T-cell (primary cell): ENCODE data around the gene LRP2. TPM values are rescaled to one million over a fixed set of nuclear protein-coding genes. Genes with fewer than 3 reads are reported as not detected.
"Not testable (repeated sequence)": the region's sequence is repeated elsewhere in the genome, so short reads cannot be mapped to it uniquely, and the experiment has no call there.

Source experiments
- ATAC-seq, 4 experiments: fragments of 200-7000 bp in 3 of 4; fragments of 150-1000 bp in 1 of 4; cut with Tn5 transposase; replicated peaks in 1 of 4; 1 replicate in 3 of 4; 2 replicates in 1 of 4; pipeline ENCODE4 v1.10.0; 2021; ENCODE audit warnings: moderate library complexity in 3 of 4, mild to moderate bottlenecking in 2 of 4, moderate number of reproducible peaks in 1 of 4
- CTCF ChIA-PET, 2 donors: fragments of 300-600 bp; sonication (Branson Sonifier 250); formaldehyde crosslinking; loops; one replicate each; lab custom pipeline; 2022; ENCODE audit warnings: antibody characterized with exemption in 2 of 2; lab: Charles Lee
- POLR2A ChIA-PET, 2 donors: fragments of 300-600 bp; sonication (Branson Sonifier 250); formaldehyde crosslinking; loops; one replicate each; lab custom pipeline; 2022; ENCODE audit warnings: antibody characterized with exemption in 2 of 2; lab: Charles Lee
- DNase-seq, 35 experiments: peaks; one replicate each; pipeline versions ENCODE4 v3.0.0 to v3.0.0-alpha.2; 2013 to 2023
- H3K27ac ChIP-seq: one replicate; pipeline ENCODE4 v1.5.1; 2013; ENCODE audit warnings: low read length
- H3K27me3 ChIP-seq, 2 experiments: replicated peaks in 1 of 2; 1 replicate in 1 of 2; 2 replicates in 1 of 2; pipeline versions ENCODE4 v1.6.1 to v1.7.0; 2013; ENCODE audit warnings: low read length in 1 of 2, mixed read lengths in 1 of 2; ENCODE audit not compliant: control insufficient read depth in 2 of 2, insufficient read depth in 2 of 2; ENCODE audit errors: extremely low read depth in 1 of 2
- H3K36me3 ChIP-seq, 2 donors: 1 replicate in 1 of 2; 2 replicates in 1 of 2; pipeline versions ENCODE4 v1.6.1 to v1.7.0; 2013; ENCODE audit warnings: low read length in 1 of 2; ENCODE audit not compliant: control insufficient read depth in 2 of 2, insufficient read depth in 1 of 2; ENCODE audit errors: extremely low read depth in 1 of 2
- H3K4me1 ChIP-seq, 2 experiments: 1 replicate in 1 of 2; 2 replicates in 1 of 2; pipeline versions ENCODE4 v1.6.1 to v1.7.0; 2013; ENCODE audit warnings: low read length in 2 of 2, mixed read lengths in 1 of 2; ENCODE audit not compliant: insufficient read depth in 2 of 2, control insufficient read depth in 1 of 2; ENCODE audit errors: extremely low read depth in 1 of 2
- H3K4me3 ChIP-seq, 2 donors: 1 replicate in 1 of 2; 2 replicates in 1 of 2; pipeline versions ENCODE4 v1.5.1 to v1.7.0; 2013; ENCODE audit warnings: mild to moderate bottlenecking in 2 of 2, low read length in 1 of 2, moderate library complexity in 1 of 2; ENCODE audit not compliant: control insufficient read depth in 1 of 2; ENCODE audit errors: extremely low read depth in 1 of 2
- H3K9me3 ChIP-seq: 2 replicates; pipeline ENCODE4 v1.7.0; 2013
- H3K27ac Mint-ChIP-seq, 2 donors: one replicate each; pipeline ENCODE4 v1.8.0; 2020 to 2021; ENCODE audit warnings: mild to moderate bottlenecking in 2 of 2, mixed read lengths in 2 of 2
- H3K27me3 Mint-ChIP-seq, 2 donors: one replicate each; pipeline ENCODE4 v1.8.0; 2021 to 2022; ENCODE audit warnings: mixed read lengths in 2 of 2
- H3K36me3 Mint-ChIP-seq: one replicate; pipeline ENCODE4 v1.8.0; 2021; ENCODE audit warnings: mixed read lengths
- H3K4me1 Mint-ChIP-seq, 3 donors: one replicate each; pipeline ENCODE4 v1.8.0; 2020 to 2022; ENCODE audit warnings: mixed read lengths in 3 of 3, mild to moderate bottlenecking in 1 of 3
- H3K4me3 Mint-ChIP-seq, 3 donors: one replicate each; pipeline ENCODE4 v1.8.0; 2020 to 2022; ENCODE audit warnings: mild to moderate bottlenecking in 3 of 3, mixed read lengths in 3 of 3, moderate library complexity in 3 of 3
- H3K9me3 Mint-ChIP-seq, 3 donors: one replicate each; pipeline ENCODE4 v1.8.0; 2020 to 2022; ENCODE audit warnings: mixed read lengths in 3 of 3
- WGBS: methylation state at CpG from one replicate; pipeline ENCODE4 v1.1.5; 2013; ENCODE audit warnings: missing lambda C conversion rate; ENCODE audit not compliant: insufficient coverage; 5-methylcytosine and 5-hydroxymethylcytosine counted together
- total RNA-seq, 35 experiments: library from RNA in 6 of 35; stranded (reverse) in 6 of 35; fragments of 120-200 nt in 1 of 35; gene quantifications; one replicate each; pipeline versions ENCODE4 v1.2.1 to v1.2.4 and lab custom pipeline; 2013 to 2026

LRP2 gene
- total RNA-seq, 5 donors from 2014 or later (not counting 1 experiment from before 2014, with no cell fraction given) = 0.03 TPM; not detected in 4

GRCh38 chr2:169308349-169308748 lies 54.0 kb downstream of the LRP2 start:
- H3K36me3 ChIP-seq, H3K27ac Mint-ChIP-seq, H3K4me3 Mint-ChIP-seq, POLR2A ChIA-PET, H3K27ac ChIP-seq, DNase-seq, H3K4me1 ChIP-seq, ATAC-seq, H3K9me3 Mint-ChIP-seq, H3K27me3 ChIP-seq, H3K4me3 ChIP-seq, H3K36me3 Mint-ChIP-seq, CTCF ChIA-PET, H3K9me3 ChIP-seq, H3K4me1 Mint-ChIP-seq: not testable (repeated sequence)
- H3K27me3 Mint-ChIP-seq = peaks cover 11 to 13% of the 10 kb centered on the region in 2 donors
- 82% methylated on average over 3 of the region's 5 CpGs for WGBS

- DNase-seq, H3K4me1 ChIP-seq, H3K27me3 Mint-ChIP-seq, H3K27ac Mint-ChIP-seq, H3K9me3 Mint-ChIP-seq, H3K4me1 Mint-ChIP-seq, H3K4me3 Mint-ChIP-seq, CTCF ChIA-PET, H3K27me3 ChIP-seq, H3K9me3 ChIP-seq, H3K4me3 ChIP-seq, H3K36me3 Mint-ChIP-seq, POLR2A ChIA-PET, H3K27ac ChIP-seq, H3K36me3 ChIP-seq, ATAC-seq: not testable (repeated sequence)
- WGBS = no CpG with 5 or more reads among the region's 4 CpGs
Measured at GRCh38 chr2:169304689-169305088, 57.6 kb downstream of the LRP2 start.

GRCh38 chr2:169303579-169304305 lies 58.6 kb downstream of the LRP2 start:
- Histone ChIP-seq H3K27ac (no peak overlapping the region), H3K36me3 (no peaks in the 10 kb centered on the region), H3K4me1 (no peaks in the 10 kb centered on the region), H3K9me3 (no peaks in the 10 kb centered on the region), H3K27me3 (no peaks in the 10 kb centered on the region), H3K4me3 (no peak overlapping the region)
- ChIA-PET POLR2A (interaction anchor here in 1 of 2 donors (0.6 kb wide), 2 partner anchors 16 to 142 kb away, joined by 4 to 5 read pairs; no protein-coding TSS in a partner anchor), CTCF (interaction anchor here in 1 of 2 donors (0.7 kb wide), 1 partner anchor 1521 kb away, joined by 3 read pairs; no protein-coding TSS in a partner anchor)
- no peak for DNase-seq
- Mint-ChIP-seq H3K27me3 (peaks cover 5 to 8% of the 10 kb centered on the region in 2 donors), H3K27ac (no peak overlapping the region), H3K4me3 (no peak overlapping the region), H3K9me3 (no peaks in the 10 kb centered on the region), H3K36me3 (no peaks in the 10 kb centered on the region), H3K4me1 (no peaks in the 10 kb centered on the region)
- no CpG with 5 or more reads among the region's 4 CpGs for WGBS
- no peak for ATAC-seq

- no peak overlapping the region for H3K4me3 ChIP-seq
- Mint-ChIP-seq H3K4me1 (no peaks in the 10 kb centered on the region), H3K9me3 (no peaks in the 10 kb centered on the region), H3K4me3 (no peak overlapping the region), H3K27ac (no peak overlapping the region), H3K27me3 (peaks cover 9 to 13% of the 10 kb centered on the region in 2 donors), H3K36me3 (no peaks in the 10 kb centered on the region)
- no peak overlapping the region for H3K27ac ChIP-seq
- ATAC-seq = no peak
- no peaks in the 10 kb centered on the region for H3K4me1 ChIP-seq
- no peak for DNase-seq
- H3K36me3 ChIP-seq = no peaks in the 10 kb centered on the region
- H3K27me3 ChIP-seq = no peaks in the 10 kb centered on the region
- 45% methylated on average over 2 of the region's 4 CpGs for WGBS
- no peaks in the 10 kb centered on the region for H3K9me3 ChIP-seq
- CTCF ChIA-PET = no interaction called here
- POLR2A ChIA-PET = no interaction called here
Measured at GRCh38 chr2:169302364-169302763, 60.0 kb downstream of the LRP2 start.

GRCh38 chr2:169301596-169302335 lies 60.6 kb downstream of the LRP2 start:
- no peak overlapping the region for H3K4me3 ChIP-seq
- no peaks in the 10 kb centered on the region for H3K9me3 ChIP-seq
- ChIA-PET CTCF (no interaction called here), POLR2A (no interaction called here)
- Mint-ChIP-seq H3K4me1 (no peaks in the 10 kb centered on the region), H3K4me3 (no peak overlapping the region), H3K27ac (no peak overlapping the region), H3K27me3 (peaks cover 9 to 17% of the 10 kb centered on the region in 2 donors), H3K9me3 (no peaks in the 10 kb centered on the region), H3K36me3 (no peaks in the 10 kb centered on the region)
- no CpG with 5 or more reads among the region's 4 CpGs for WGBS
- ATAC-seq (no peak), DNase-seq (no peak)
- no peaks in the 10 kb centered on the region for H3K27me3 ChIP-seq
- H3K27ac ChIP-seq = no peak overlapping the region
- H3K36me3 ChIP-seq = no peaks in the 10 kb centered on the region
- H3K4me1 ChIP-seq = no peaks in the 10 kb centered on the region

- H3K27ac Mint-ChIP-seq = no peak overlapping the region
- no peaks in the 10 kb centered on the region for H3K36me3 ChIP-seq
- WGBS = no CpG with 5 or more reads among the region's 5 CpGs
- no peak for ATAC-seq
- ChIA-PET POLR2A (no interaction called here), CTCF (no interaction called here)
- H3K27ac ChIP-seq = no peak overlapping the region
- peaks cover 9 to 17% of the 10 kb centered on the region in 2 donors for H3K27me3 Mint-ChIP-seq
- H3K4me1 ChIP-seq = no peaks in the 10 kb centered on the region
- no peaks in the 10 kb centered on the region for H3K9me3 ChIP-seq
- H3K9me3 Mint-ChIP-seq = no peaks in the 10 kb centered on the region
- no peaks in the 10 kb centered on the region for H3K4me1 Mint-ChIP-seq
- no peaks in the 10 kb centered on the region for H3K36me3 Mint-ChIP-seq
- H3K4me3 Mint-ChIP-seq = no peak overlapping the region
- no peaks in the 10 kb centered on the region for H3K27me3 ChIP-seq
- no peak for DNase-seq
- H3K4me3 ChIP-seq = no peak overlapping the region
Measured at GRCh38 chr2:169300636-169301530, 61.5 kb downstream of the LRP2 start.
